K562 (cell line): ENCODE data around the gene KCNH2. TPM values are rescaled to one million over a fixed set of nuclear protein-coding genes. Genes with fewer than 3 reads are reported as not detected.

Experiments
- ATF3 ChIP-seq, 2 experiments: fragments of 450-650 bp in 1 of 2; sonication (generic) in 1 of 2; formaldehyde crosslinking in 1 of 2; IDR thresholded peaks in 1 of 2; conservative IDR thresholded peaks in 1 of 2; 2 replicates each; pipeline versions ENCODE4 v1.6.1 to v1.8.1; 2016 to 2023; ENCODE audit warnings: mild to moderate bottlenecking in 2 of 2, moderate library complexity in 2 of 2, inconsistent platforms in 1 of 2, missing genetic modification reagents in 1 of 2
- BMI1 ChIP-seq: fragments of 150-350 bp; IDR thresholded peaks from 2 replicates; pipeline ENCODE4 v1.6.1; 2014; ENCODE audit warnings: low read length
- CREBBP ChIP-seq: IDR thresholded peaks from one replicate; pipeline ENCODE4 v1.6.1; 2012; ENCODE audit warnings: low read depth, mild to moderate bottlenecking, control low read depth, inconsistent platforms, low read length
- ETS2 ChIP-seq: IDR thresholded peaks from 2 replicates; pipeline ENCODE4 v1.6.1; 2016; ENCODE audit warnings: borderline replicate concordance, missing genetic modification characterization, mild to moderate bottlenecking, moderate library complexity, missing compliant biosample characterization; ENCODE audit not compliant: poor library complexity, severe bottlenecking
- FOXO4 ChIP-seq: fragments of 450-650 bp; formaldehyde crosslinking; IDR thresholded peaks from 2 replicates; pipeline ENCODE4 v1.4.0; 2020; ENCODE audit warnings: mild to moderate bottlenecking, moderate library complexity
- FOXP1 ChIP-seq: sonication (generic); formaldehyde crosslinking; IDR thresholded peaks from 2 replicates; pipeline ENCODE4 v1.8.0; 2022; ENCODE audit warnings: mild to moderate bottlenecking, missing genetic modification reagents
- HINFP ChIP-seq: fragments of 450-650 bp; conservative IDR thresholded peaks from 2 replicates; pipeline ENCODE4 v1.6.1; 2016; ENCODE audit warnings: missing genetic modification characterization, low read depth, mild to moderate bottlenecking, control low read depth, missing compliant biosample characterization
- NCOA4 ChIP-seq: fragments of 450-650 bp; IDR thresholded peaks from 2 replicates; pipeline ENCODE4 v1.6.1; 2018; ENCODE audit warnings: mild to moderate bottlenecking; ENCODE audit not compliant: partially characterized antibody
- NCOA6 ChIP-seq: fragments of 450-650 bp; IDR thresholded peaks from 2 replicates; pipeline ENCODE4 v1.6.1; 2017; ENCODE audit warnings: mild to moderate bottlenecking
- NONO ChIP-seq, 2 experiments: fragments of 200-400 bp in 1 of 2; fragments of 450-650 bp in 1 of 2; formaldehyde crosslinking in 1 of 2; IDR thresholded peaks; 2 replicates each; pipeline ENCODE4 v1.6.1; 2017; ENCODE audit warnings: low read depth in 2 of 2, mild to moderate bottlenecking in 2 of 2, moderate library complexity in 2 of 2, low read length in 1 of 2
- RHOXF2B ChIP-seq: fragments of 250-450 bp; sonication (Bioruptor Pico); conservative IDR thresholded peaks from 2 replicates; pipeline ENCODE4 v1.5.1; 2021
- ZBED1 ChIP-seq: IDR thresholded peaks from 2 replicates; pipeline ENCODE4 v1.6.1; 2014
- ZNF717 ChIP-seq: fragments of 250-450 bp; sonication (Bioruptor Pico); IDR thresholded peaks from 2 replicates; pipeline ENCODE4 v1.5.0; 2021
- polyA plus RNA-seq, 8 experiments: library from polyadenylated mRNA; depleted of rRNA in 4 of 8; stranded (reverse) in 5 of 8; unstranded in 3 of 8; fragments of >200 nt; fragmentation: Nextera tagmentation in 2 of 8; fragmentation: Illumina TruSeq in 1 of 8; extraction: Ambion mirVana in 2 of 8; extraction: Trizol in 1 of 8; gene quantifications; 2 replicates each; pipeline versions ENCODE4 v1.2.1 to v1.2.3, GENCODE V29; 2011 to 2014; ENCODE audit warnings: inconsistent platforms in 1 of 8, missing spikeins in 1 of 8
- total RNA-seq, 7 experiments: library from RNA; depleted of rRNA in 6 of 7; stranded (reverse); fragments of >200 nt in 6 of 7; fragmentation: Illumina TruSeq in 2 of 7; extraction: Trizol in 2 of 7; gene quantifications; 2 replicates each; pipeline versions ENCODE4 v1.2.1 to v1.2.3, GENCODE V29; 2011 to 2021; ENCODE audit warnings: low replicate concordance in 1 of 7

The KCNH2 gene
- total and polyA plus RNA-seq, 9 of the 15 experiments (the other 6 are each of a cell fraction or from before 2014, with no cell fraction given): 18.1 to 368 (median 218) TPM

GRCh38 chr7:150959739-150960734 is 18.1 kb downstream of the KCNH2 start (continued):
- TF ChIP-seq HINFP: peak; percentile 21; the same call in 1 of the 2 replicates
- no peak for TF ChIP-seq BMI1
- TF ChIP-seq ATF3 (IDR thresholded peaks at IDR 0.05): peak; percentile 87
- no peak for TF ChIP-seq ATF3 (CRISPR knock-in tag; conservative IDR thresholded peaks at IDR 0.05)
- peak; percentile 58 for TF ChIP-seq NCOA4
- no peak for TF ChIP-seq CREBBP
- no peak for TF ChIP-seq ZNF717 (CRISPR knock-in tag)
- TF ChIP-seq ZBED1: peak; percentile 91; the same call in 1 of the 2 replicates
- TF ChIP-seq FOXP1: 0 out of 2 replicates have a peak, but pooled peaks have one; percentile 59
- TF ChIP-seq ETS2 (tag): peak; percentile 51
- TF ChIP-seq NONO (IDR thresholded peaks at IDR 0.05; ENCODE audit: low read depth in 2 of 2, low read length in 1 of 2): no peak
- TF ChIP-seq FOXO4 (CRISPR knock-in tag): peak; percentile 85
- TF ChIP-seq RHOXF2B (CRISPR knock-in tag): 0 out of 2 replicates have a peak, but pooled peaks have one; percentile 8
- no peak for TF ChIP-seq NCOA6
